CD4-positive, alpha-beta T cell treated with Interleukin-17A for 1 hour (primary cell): ENCODE measurements around the gene TSPO2.

ENCODE experiments used
- DNase-seq: peaks from one replicate; pipeline ENCODE4 v3.0.0-alpha.2; 2020

TSPO2 gene

DNA sequence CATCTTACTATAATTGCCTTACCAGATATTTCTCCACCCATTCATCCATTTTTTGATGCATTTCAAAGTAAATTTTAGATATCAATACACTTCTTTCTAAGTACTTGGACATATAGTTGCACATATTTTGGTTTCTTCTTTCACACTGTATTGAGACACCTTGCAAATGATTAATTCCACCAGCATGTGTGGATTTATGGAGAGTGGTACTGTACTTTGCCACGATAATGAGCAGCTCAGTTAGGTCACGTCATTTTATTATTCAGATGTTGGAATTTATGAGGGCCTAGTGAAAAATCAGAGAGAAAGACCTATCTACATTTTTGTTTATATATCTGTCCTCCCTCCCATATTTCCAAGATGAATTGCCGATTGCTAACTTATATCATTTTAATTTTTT, 35.8 kb downstream of the TSPO2 start:
- no peak for DNase-seq

- DNase-seq: no peak
Measured at GRCh38 chr6:41079080-41079479, 36.8 kb downstream of the TSPO2 start.

DNA sequence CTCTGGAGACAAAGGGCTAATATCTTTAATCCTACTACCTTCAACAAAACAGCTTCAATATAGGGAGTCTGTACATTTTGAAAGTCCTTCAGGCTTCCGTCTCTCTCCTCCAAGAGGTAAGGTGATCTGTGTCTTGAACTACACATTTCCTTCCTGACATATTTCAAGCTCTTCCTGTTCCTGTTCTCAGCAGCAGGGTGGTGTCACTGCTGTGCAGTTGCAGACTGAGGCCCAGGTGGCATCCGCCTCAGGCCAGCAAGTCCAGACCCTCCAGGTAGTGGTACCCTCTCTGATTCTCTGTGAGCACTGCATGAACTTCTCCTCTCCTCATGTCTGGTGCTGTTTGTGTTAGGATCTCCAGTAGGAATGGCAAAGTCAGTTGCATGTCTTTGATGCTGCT, 38.4 kb downstream of the TSPO2 start:
- DNase-seq: peak; percentile 47

DNA sequence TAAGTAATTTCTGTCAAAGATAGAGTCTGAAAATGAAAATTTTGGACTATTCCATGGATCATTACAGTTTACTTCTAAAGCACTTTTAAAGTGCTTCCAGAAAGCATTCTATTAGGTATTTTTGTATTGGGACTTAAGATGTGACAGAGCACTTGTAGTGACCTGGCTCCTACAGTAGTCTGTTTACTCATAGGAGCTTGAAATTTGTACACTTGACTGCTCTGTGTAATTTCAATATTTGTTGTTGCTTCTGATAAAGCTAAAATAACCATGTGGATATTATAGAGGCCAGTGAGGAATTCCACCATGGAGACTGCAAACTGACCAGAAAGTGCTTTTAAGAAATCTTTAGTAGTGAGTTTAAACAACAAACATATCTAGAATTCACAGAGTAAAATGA, 40.8 kb downstream of the TSPO2 start:
- DNase-seq: no peak

DNA sequence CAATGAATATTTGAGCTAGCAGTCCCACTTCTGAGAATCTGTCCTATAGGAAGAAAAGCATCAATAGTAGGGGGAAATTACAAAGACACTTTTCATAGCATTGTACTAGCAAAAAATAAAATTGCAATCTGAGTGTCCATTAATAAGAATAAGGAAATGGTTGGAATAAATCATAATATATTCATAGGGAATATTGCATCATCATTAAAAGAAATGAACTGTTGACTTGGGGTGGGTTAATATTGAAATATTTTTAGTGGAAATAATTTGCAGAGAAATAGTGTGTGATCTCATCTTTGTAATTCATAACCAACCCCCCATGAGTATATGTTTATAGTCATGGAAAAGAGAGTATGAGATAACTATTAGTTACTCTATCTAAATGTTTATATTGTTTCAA, 42.9 kb downstream of the TSPO2 start:
- no peak for DNase-seq

GRCh38 chr6:41088451-41088850, 46.2 kb downstream of the TSPO2 start:
- DNase-seq: no peak

DNA sequence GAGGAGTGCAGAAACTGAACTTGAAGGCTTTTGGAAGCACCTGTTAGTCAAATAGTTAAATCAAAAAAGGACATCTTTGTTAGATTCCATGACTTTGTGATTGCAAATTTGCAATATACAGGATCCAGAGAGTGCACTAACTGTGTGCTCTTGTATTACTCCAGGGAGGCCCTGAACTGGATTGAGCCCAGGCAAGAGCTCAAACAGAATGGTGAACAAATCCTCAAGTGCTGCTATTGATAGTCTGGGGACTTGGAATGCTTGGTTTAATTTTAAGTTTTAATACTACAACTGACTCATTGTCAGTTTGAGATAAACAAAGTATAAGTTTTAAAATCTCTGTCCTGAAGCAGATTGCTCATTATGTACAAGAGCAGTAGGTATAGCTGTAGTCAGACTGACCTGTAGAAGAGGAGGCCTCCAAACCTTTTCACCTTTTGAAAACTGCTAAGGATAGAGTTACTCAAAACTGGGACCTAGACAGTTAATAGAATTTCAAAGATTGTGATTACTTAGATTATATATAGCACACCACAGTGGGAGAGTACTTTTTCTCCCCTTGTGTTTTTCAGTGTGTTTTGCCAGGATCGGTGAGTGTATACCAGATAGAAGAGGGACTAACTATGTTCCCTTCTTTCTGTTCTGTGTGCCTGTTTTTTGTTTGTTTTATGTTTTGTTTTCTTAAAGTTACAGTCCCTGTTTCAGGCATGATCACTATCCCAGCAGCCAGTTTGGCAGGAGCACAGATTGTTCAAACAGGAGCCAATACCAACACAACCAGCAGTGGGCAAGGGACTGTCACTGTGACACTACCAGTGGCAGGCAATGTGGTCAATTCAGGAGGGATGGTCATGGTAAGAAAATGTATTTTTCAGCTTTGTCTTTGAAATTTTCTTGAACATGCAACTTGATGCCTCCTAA, 48.8 kb downstream of the TSPO2 start:
- no peak for DNase-seq

DNA sequence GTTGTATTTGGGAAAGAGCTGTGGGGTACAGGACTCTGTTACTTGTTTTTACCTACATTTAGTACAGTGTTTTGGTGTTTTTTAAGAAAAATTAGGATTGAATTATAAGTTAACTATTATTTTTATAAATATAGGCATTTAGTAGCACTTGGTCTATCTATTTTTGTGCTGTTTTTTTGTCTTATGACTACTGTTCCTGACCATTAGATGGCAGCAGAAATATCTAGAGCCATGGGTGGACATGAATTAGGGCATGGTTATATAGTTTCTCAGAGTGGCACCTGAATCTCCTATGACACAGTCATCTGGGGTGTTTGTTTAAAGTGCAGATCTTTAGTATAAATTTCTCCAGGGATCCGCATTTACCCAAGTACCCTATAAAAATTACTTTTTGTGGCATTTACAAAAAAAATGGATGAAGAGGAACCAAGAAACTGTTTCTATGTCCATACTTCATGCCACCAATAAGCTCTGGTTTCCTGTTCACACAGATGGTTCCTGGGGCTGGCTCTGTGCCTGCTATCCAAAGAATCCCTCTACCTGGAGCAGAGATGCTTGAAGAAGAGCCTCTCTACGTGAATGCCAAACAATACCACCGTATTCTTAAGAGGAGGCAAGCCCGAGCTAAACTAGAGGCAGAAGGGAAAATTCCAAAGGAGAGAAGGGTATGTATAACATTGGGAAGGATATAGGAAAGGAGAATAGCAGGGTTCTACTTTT, 50.3 kb downstream of the TSPO2 start:
- peak; percentile 30 for DNase-seq

- no peak for DNase-seq
Measured at GRCh38 chr6:41093729-41094128, 51.5 kb downstream of the TSPO2 start.
